Skin epidermis (tissue), 12 donors: ENCODE measurements around the gene FARS2.
A peak's percentile ranks its signal among the peaks of the same experiment; 100 is the strongest.

ENCODE experiments used
- H3K27ac ChIP-seq, 21 experiments: fragments of 200-600 bp; sonication (generic) in 11 of 21; one replicate each; pipeline ENCODE4 v1.5.0; 2020; ENCODE audit warnings: mild to moderate bottlenecking in 3 of 21, inconsistent platforms in 2 of 21, moderate library complexity in 2 of 21
- H3K4me3 ChIP-seq, 7 experiments: fragments of 200-600 bp; sonication (generic) in 2 of 7; one replicate each; pipeline ENCODE4 v1.5.0; 2020; ENCODE audit warnings: inconsistent platforms in 2 of 7, mild to moderate bottlenecking in 2 of 7, moderate library complexity in 1 of 7

The FARS2 gene

DNA sequence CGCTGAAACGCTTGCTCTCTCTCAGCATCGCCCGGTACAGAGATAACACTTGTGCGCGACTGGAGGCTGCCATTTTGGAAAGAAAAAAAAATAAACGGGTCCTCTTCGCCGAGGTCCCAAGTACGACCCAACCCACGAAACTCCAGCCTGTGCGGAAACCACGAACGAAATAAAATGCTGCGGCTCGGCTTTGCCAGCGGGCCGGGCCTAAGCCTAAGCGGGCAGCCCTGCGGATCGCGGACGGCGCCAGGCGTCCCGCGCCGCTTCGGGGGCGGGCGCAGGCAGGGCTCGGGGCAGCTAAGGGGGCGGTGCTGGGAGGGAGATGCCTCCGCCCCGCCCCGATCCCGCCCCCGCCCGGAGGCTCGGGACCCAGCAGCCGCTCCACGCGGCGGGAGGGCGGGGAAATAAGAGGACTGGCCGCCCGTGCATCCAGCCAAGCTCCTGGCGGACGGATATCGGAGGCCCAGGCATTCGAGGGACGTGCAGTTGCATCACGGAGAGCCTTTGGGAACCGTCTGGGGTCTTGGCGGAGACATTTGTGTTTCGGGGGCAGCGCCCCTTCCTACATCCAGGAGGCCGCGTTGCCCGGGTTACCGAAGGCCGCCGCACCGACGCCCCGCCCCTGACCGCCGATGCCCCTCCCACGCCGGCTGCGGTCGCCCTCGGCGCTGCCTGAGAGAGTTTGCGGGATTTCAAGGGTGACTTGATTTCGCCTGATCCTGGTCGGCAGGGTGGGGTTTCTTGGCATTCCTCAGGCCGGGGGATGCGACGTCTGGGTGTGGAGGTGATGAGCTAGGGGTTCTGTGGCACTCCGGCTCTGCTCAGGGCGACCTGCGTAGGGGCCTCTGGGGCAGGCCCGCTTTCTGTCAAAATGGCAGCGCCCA is at the start of gene FARS2, which contains the start of gene LYRM4:
FARS2 (plus strand) TSS at position 853 of the 884 bp plus-strand sequence.
LYRM4 (minus strand) TSS at position 290 of the 884 bp plus-strand sequence; CDS start at position 73, 217 bp downstream.
- Histone ChIP-seq H3K4me3 (peak within 1 kb of the TSS; percentile 66 to 99 (median 91)), H3K27ac (peak within 1 kb of the TSS; percentile 90 to 100 (median 99))

GRCh38 chr6:5213836-5214235 is 47.5 kb upstream of the FARS2 start:
- Histone ChIP-seq H3K27ac (no peak overlapping the region), H3K4me3 (no peak overlapping the region)

GRCh38 chr6:5214570-5215052 is 46.7 kb upstream of the FARS2 start:
- Histone ChIP-seq H3K4me3 (no peak overlapping the region), H3K27ac (no peak overlapping the region)

DNA sequence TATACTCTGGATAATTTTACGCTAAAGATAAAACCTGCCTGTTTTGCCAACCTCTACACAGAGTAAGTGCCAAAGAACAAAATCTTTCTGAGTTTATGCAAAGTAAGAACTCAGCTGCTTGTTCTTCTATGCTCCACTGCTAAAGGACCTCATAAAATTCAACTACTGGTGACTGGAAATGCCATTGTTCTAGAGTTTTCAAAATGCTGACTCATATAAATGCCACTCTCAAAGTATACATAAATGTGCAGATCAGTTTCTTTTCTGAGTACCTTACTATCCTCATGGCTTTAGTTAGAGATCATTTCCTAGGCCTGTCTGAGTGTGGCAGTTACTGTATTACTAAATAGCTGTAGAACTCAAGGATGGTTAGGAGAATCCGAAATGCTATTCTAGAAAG is 46.2 kb upstream of the FARS2 start:
- no peak overlapping the region for H3K27ac ChIP-seq
- H3K4me3 ChIP-seq = no peak overlapping the region

DNA sequence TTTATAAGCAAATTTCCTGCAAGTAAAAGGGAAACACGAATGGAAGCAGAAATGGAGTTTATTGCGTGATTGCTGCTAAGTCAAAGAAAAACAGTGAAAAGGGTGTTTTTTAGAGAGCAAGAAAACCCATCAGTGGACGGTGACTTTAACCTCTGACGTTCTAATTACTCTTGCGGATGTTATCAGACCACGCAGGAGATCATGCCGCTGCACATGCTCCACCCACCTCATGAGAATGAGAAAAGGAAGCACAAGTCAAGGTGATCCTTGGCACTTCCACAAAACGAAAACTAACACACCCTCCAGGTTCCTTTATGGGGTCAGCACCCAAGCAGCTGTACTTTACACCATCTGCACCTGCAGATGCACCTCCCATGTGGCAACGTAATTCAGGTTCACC is 45.5 kb upstream of the FARS2 start:
- H3K27ac ChIP-seq = no peak overlapping the region
- H3K4me3 ChIP-seq = no peak overlapping the region

DNA sequence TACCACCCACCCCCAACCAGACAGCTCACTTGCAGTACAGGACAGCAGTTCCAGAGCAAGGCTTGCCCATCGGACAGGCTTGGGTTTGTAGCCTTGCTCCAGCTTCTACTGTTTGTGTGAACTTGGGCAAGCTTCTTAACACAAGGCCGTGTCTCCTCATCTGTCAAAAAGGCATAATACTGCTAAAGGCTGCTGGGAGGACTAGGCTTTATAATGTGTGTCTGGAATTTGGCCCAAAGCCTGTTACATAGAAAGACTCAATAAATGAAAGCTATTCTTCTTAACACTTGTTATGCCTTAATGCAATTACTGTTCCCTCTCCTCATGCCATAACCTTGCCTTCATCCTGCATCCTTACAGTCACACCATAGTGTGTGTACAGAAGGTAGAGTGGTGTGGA is 44.0 kb upstream of the FARS2 start:
- no peak overlapping the region for H3K27ac ChIP-seq
- H3K4me3 ChIP-seq = no peak overlapping the region

GRCh38 chr6:5219011-5219691 is 42.2 kb upstream of the FARS2 start:
- Histone ChIP-seq H3K27ac (no peak overlapping the region), H3K4me3 (no peak overlapping the region)

DNA sequence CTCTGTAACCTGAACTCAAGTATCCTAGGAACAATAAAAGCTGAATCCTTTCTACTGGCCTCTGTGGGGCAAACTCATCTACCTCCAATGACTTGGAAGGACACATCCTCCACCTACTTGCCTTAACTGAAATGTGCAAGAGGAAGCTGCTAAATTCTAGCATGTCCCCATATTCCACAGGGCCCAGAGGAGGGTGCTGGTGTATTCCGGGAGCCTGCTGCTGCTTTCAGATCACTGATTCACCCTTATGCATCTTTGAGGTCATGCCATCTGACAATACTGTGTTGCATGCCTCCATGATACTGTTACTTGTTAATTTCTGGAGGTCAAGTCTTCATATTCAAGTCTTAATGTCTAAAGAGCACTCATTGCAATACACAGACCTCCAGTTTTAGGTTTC is 40.9 kb upstream of the FARS2 start:
- no peak overlapping the region for H3K4me3 ChIP-seq
- no peak overlapping the region for H3K27ac ChIP-seq

GRCh38 chr6:5223309-5223708 is 38.0 kb upstream of the FARS2 start:
- Histone ChIP-seq H3K27ac (no peak overlapping the region), H3K4me3 (no peak overlapping the region)

DNA sequence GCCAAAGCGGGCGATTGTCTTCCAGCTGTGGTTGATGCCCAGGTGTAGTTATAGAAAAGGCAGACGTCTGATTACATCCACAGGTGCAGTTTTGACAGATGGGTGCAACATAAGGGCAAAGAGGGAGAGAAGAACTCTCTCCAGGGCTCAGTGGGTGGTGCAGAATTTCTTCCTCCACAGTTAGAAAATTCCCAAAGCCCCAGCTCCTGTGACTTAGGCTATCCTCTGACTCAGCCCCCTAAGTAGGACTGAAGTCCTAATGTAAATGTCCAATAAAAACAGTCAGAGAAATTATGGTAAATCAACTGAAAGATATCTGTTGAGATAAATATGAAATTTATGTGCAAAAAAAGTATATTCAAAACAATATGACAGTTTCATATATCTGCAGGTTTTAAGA is 32.0 kb upstream of the FARS2 start:
- no peak overlapping the region for H3K27ac ChIP-seq

GRCh38 chr6:5230081-5230480 is 31.2 kb upstream of the FARS2 start:
- Histone ChIP-seq H3K4me3 (no peak overlapping the region), H3K27ac (no peak overlapping the region)

More for the DNA sequence above, 32.0 kb upstream of the FARS2 start:
- H3K4me3 ChIP-seq = no peak overlapping the region

- Histone ChIP-seq H3K4me3 (no peak overlapping the region), H3K27ac (no peak overlapping the region)
Measured at GRCh38 chr6:5231289-5231688, 30.0 kb upstream of the FARS2 start.

- H3K4me3 ChIP-seq = no peak overlapping the region
- no peak overlapping the region for H3K27ac ChIP-seq
Measured at GRCh38 chr6:5234874-5235273, 26.4 kb upstream of the FARS2 start.

DNA sequence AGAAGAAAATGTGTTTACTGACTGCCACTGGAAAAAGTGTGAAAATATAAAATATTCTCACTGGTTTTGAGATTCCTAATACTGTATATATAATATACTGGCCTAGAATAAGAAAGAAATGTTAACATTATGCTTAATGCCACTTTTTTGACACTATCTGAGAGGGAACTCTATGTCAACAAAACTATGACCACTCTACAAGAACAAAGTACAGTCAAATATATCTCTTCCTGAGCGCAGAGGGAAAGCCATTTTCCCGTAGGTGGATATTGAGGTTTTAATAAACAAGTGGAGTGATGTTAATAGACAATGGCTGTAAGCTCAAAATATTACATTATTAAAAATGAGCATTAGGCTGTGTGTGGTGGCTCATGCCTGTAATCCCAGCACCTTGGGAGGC is 25.5 kb upstream of the FARS2 start:
- Histone ChIP-seq H3K4me3 (no peak overlapping the region), H3K27ac (no peak overlapping the region)

- H3K4me3 ChIP-seq = no peak overlapping the region
- no peak overlapping the region for H3K27ac ChIP-seq
Measured at GRCh38 chr6:5237805-5238204, 23.5 kb upstream of the FARS2 start.

DNA sequence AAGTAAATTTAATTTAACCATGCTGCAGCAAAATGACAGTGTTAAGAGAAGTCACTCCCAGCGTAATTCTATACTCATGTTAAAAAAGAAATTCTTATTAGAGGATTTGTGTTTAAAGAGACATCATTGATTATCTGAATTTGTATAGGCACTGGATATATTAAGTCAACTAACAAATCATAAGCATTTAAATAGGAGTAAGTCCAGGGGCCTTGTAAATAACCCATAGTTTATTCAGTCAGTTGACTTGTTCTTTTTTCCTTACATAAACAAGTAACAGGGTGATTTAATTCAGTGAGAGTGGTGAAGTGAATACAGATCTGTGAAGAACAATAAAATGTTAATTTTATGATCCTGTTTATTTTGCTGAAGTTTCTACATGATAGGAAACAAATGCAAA is 23.0 kb upstream of the FARS2 start:
- H3K27ac ChIP-seq = no peak overlapping the region
- no peak overlapping the region for H3K4me3 ChIP-seq

- H3K27ac ChIP-seq = no peak overlapping the region
- no peak overlapping the region for H3K4me3 ChIP-seq
Measured at GRCh38 chr6:5241252-5241651, 20.1 kb upstream of the FARS2 start.

GRCh38 chr6:5243069-5243468 is 18.2 kb upstream of the FARS2 start:
- H3K4me3 ChIP-seq = no peak overlapping the region
- no peak overlapping the region for H3K27ac ChIP-seq

GRCh38 chr6:5246141-5247097 is 14.9 kb upstream of the FARS2 start:
- no peak overlapping the region for H3K4me3 ChIP-seq

GRCh38 chr6:5247201-5247600 is 14.1 kb upstream of the FARS2 start:
- no peak overlapping the region for H3K27ac ChIP-seq
- no peak overlapping the region for H3K4me3 ChIP-seq

More at GRCh38 chr6:5246141-5247097, 14.9 kb upstream of the FARS2 start:
- H3K27ac ChIP-seq = no peak overlapping the region
